HCT116 (cell line): Measurements from ENCODE around the gene ING1. TPM values are rescaled to one million over a fixed set of nuclear protein-coding genes. Genes with fewer than 3 reads are reported as not detected.

ENCODE experiments used
- ATAC-seq: fragments of 200-7000 bp; cut with Tn5 transposase; 2 replicates; pipeline ENCODE4 v1.9.1; 2020; ENCODE audit warnings: mild to moderate bottlenecking, moderate library complexity
- BruUV-seq: library from RNA; stranded (reverse); fragments of 400-500 nt; replicated peaks from 2 replicates; lab custom pipeline; 2021; lab: Mats Ljungman, UMichigan
- CTCF ChIA-PET: fragments of 300-600 bp; sonication (Branson Sonifier 250); formaldehyde crosslinking; loops from one replicate; lab custom pipeline; 2021; ENCODE audit warnings: antibody characterized with exemption; lab: Charles Lee
- POLR2A ChIA-PET: fragments of 300-600, 350-600 bp; sonication (Branson Sonifier 250); formaldehyde crosslinking; loops from one replicate; lab custom pipeline; 2021; ENCODE audit warnings: antibody characterized with exemption; lab: Charles Lee
- RAD21 ChIA-PET, 2 experiments: fragments of 300-600 bp; sonication (Branson Sonifier 250); formaldehyde crosslinking; loops; one replicate each; lab custom pipeline; 2023; ENCODE audit warnings: low total read pairs in 2 of 2; ENCODE audit not compliant: uncharacterized antibody in 2 of 2, unreplicated experiment in 2 of 2, low non-redundant PET in 1 of 2; lab: Charles Lee
- DNase-seq: peaks from one replicate; pipeline ENCODE4 v3.0.0-alpha.2; 2010; ENCODE audit warnings: low read depth, low spot score
- H2AFZ ChIP-seq: fragments of 200-600 bp; shearing (Covaris generic), sonication (generic); 2 replicates; pipeline ENCODE4 v1.6.1; 2017; ENCODE audit warnings: low read depth, mixed run types, mixed read lengths, antibody characterized with exemption, low read length; ENCODE audit not compliant: poor library complexity, severe bottlenecking
- H3K27ac ChIP-seq: 2 replicates; pipeline ENCODE4 v1.5.1; 2012; ENCODE audit warnings: low read depth, low read length
- H3K27me3 ChIP-seq: fragments of 200-600 bp; sonication (generic); 2 replicates; pipeline ENCODE4 v1.6.1; 2016; ENCODE audit warnings: mixed run types, low read length, mixed read lengths; ENCODE audit not compliant: insufficient read depth
- H3K36me3 ChIP-seq, 2 experiments: fragments of 200-500 bp in 1 of 2; fragments of 200-600 bp in 1 of 2; sonication (Bioruptor generic) in 1 of 2; sonication (generic) in 1 of 2; 2 replicates each; pipeline versions ENCODE4 v1.5.1 to v1.6.1; 2014 to 2016; ENCODE audit warnings: low read length in 2 of 2, inconsistent platforms in 1 of 2, mixed read lengths in 1 of 2, mixed run types in 1 of 2; ENCODE audit not compliant: insufficient read depth in 2 of 2, control insufficient read depth in 1 of 2
- H3K4me1 ChIP-seq, 2 experiments: fragments of 200-600 bp in 1 of 2; sonication (generic) in 1 of 2; 2 replicates each; pipeline versions ENCODE4 v1.5.1 to v1.6.1; 2012 to 2017; ENCODE audit warnings: low read length in 2 of 2, inconsistent platforms in 1 of 2, mild to moderate bottlenecking in 1 of 2, mixed read lengths in 1 of 2, mixed run types in 1 of 2, moderate library complexity in 1 of 2; ENCODE audit not compliant: insufficient read depth in 2 of 2, control insufficient read depth in 1 of 2
- H3K4me2 ChIP-seq: fragments of 200-600 bp; sonication (generic); 2 replicates; pipeline ENCODE4 v1.6.1; 2017; ENCODE audit warnings: mixed run types, low read length, mixed read lengths
- H3K4me3 ChIP-seq, 2 experiments: fragments of 200-600 bp in 1 of 2; sonication (generic) in 1 of 2; replicated peaks in 1 of 2; 2 replicates each; pipeline ENCODE4 v1.5.1; 2011 to 2016; ENCODE audit warnings: low read length in 2 of 2, control low read depth in 1 of 2, low read depth in 1 of 2, mild to moderate bottlenecking in 1 of 2, mixed read lengths in 1 of 2, mixed run types in 1 of 2
- H3K79me2 ChIP-seq: fragments of 200-600 bp; sonication (generic); 2 replicates; pipeline ENCODE4 v1.6.1; 2017; ENCODE audit warnings: mild to moderate bottlenecking, mixed run types, low read length, moderate library complexity, mixed read lengths; ENCODE audit not compliant: insufficient read depth
- H3K9ac ChIP-seq: fragments of 200-600 bp; sonication (generic); 2 replicates; pipeline ENCODE4 v1.6.1; 2016; ENCODE audit warnings: low read length, mixed read lengths
- H3K9me2 ChIP-seq: fragments of 200-600 bp; sonication (generic), shearing (Covaris generic); 2 replicates; pipeline ENCODE4 v1.6.1; 2017; ENCODE audit warnings: mixed run types, mild to moderate bottlenecking, moderate library complexity; ENCODE audit not compliant: insufficient read depth
- H3K9me3 ChIP-seq, 2 experiments: fragments of 200-500 bp in 1 of 2; fragments of 200-600 bp in 1 of 2; sonication (Bioruptor generic) in 1 of 2; sonication (generic) in 1 of 2; 2 replicates each; pipeline ENCODE4 v1.6.1; 2014 to 2017; ENCODE audit warnings: low read length in 2 of 2, mixed read lengths in 2 of 2, inconsistent platforms in 1 of 2, low read depth in 1 of 2, mild to moderate bottlenecking in 1 of 2, mixed run types in 1 of 2, moderate library complexity in 1 of 2; ENCODE audit not compliant: control insufficient read depth in 1 of 2, insufficient read depth in 1 of 2
- H4K20me1 ChIP-seq: fragments of 200-600 bp; sonication (generic), shearing (Covaris generic); 2 replicates; pipeline ENCODE4 v1.6.1; 2017; ENCODE audit warnings: mixed run types, mild to moderate bottlenecking, moderate library complexity; ENCODE audit not compliant: insufficient read depth
- CBX3 ChIP-seq: IDR thresholded peaks from 2 replicates; pipeline ENCODE4 v1.6.1; 2012; ENCODE audit warnings: low read depth
- EZH2phosphoT487 ChIP-seq: fragments of 200-600 bp; IDR thresholded peaks from 2 replicates; pipeline ENCODE4 v1.6.1; 2018; ENCODE audit warnings: antibody characterized with exemption, borderline replicate concordance
- FOSL1 ChIP-seq: IDR thresholded peaks from 2 replicates; pipeline ENCODE4 v1.6.1; 2012; ENCODE audit warnings: low read depth
- POLR2A ChIP-seq: IDR thresholded peaks from 2 replicates; pipeline ENCODE4 v1.7.0; 2011; ENCODE audit warnings: borderline replicate concordance; ENCODE audit not compliant: insufficient read depth, insufficient read length; ENCODE audit errors: extremely low read depth
- POLR2AphosphoS5 ChIP-seq: IDR thresholded peaks from 2 replicates; pipeline ENCODE4 v1.6.1; 2011; ENCODE audit warnings: mild to moderate bottlenecking, low read depth, low read length, moderate library complexity
- RAD21 ChIP-seq: IDR thresholded peaks from 2 replicates; pipeline ENCODE4 v1.6.1; 2012; ENCODE audit warnings: low read depth, mild to moderate bottlenecking
- SP1 ChIP-seq: IDR thresholded peaks from 2 replicates; pipeline ENCODE4 v1.6.1; 2012; ENCODE audit warnings: low read depth
- YY1 ChIP-seq: IDR thresholded peaks from 2 replicates; pipeline ENCODE4 v1.6.1; 2011; ENCODE audit warnings: low read length, low read depth, moderate library complexity, mild to moderate bottlenecking; ENCODE audit not compliant: insufficient replicate concordance; ENCODE audit errors: extremely low read depth
- ZBTB33 ChIP-seq: IDR thresholded peaks from 2 replicates; pipeline ENCODE4 v1.6.1; 2011; ENCODE audit warnings: mild to moderate bottlenecking, low read length, moderate library complexity; ENCODE audit not compliant: insufficient replicate concordance; ENCODE audit errors: extremely low read depth
- ZFX ChIP-seq: fragments of 450-650 bp; IDR thresholded peaks from 2 replicates; pipeline ENCODE4 v1.6.1; 2017
- ZNF274 ChIP-seq: fragments of 200-500 bp; sonication (Bioruptor generic); IDR thresholded peaks from 2 replicates; pipeline ENCODE4 v1.6.1; 2014; ENCODE audit warnings: mild to moderate bottlenecking, low read depth, low read length, inconsistent platforms
- intact Hi-C: fragments of 100-400 bp; cut with micrococcal nuclease; formaldehyde crosslinking; loops from 2 replicates; pipeline ENCODE4 v1.10.0; 2022
- total RNA-seq: library from RNA; stranded (reverse); gene quantifications from one replicate; pipeline ENCODE4 v1.2.1, GENCODE V29; 2021; ENCODE audit not compliant: unreplicated experiment
- TF ChIP-seq, protein P1 (sequence below), 3 experiments: fragments of 200-600 bp in 1 of 3; sonication (generic) in 1 of 3; IDR thresholded peaks in 2 of 3; conservative IDR thresholded peaks in 1 of 3; 2 replicates each; pipeline ENCODE4 v1.5.1; 2012 to 2017; ENCODE audit warnings: low read depth in 2 of 3, low read length in 2 of 3, antibody characterized with exemption in 1 of 3, borderline replicate concordance in 1 of 3, control low read depth in 1 of 3, mild to moderate bottlenecking in 1 of 3, mixed read lengths in 1 of 3, mixed run types in 1 of 3, moderate library complexity in 1 of 3; ENCODE audit not compliant: insufficient read depth in 1 of 3

ING1 gene
- total RNA-seq, 1 experiment from 2014 or later = 27.0 TPM

GRCh38 chr13:110713981-110714796 is 689 bp downstream of the ING1 start:
- Histone ChIP-seq H3K79me2 (peaks cover 49% of the 10 kb centered on the region), H3K36me3 (no peaks in the 10 kb centered on the region; a peak in 1 of 4 replicates), H2AFZ (no peak overlapping the region), H3K4me2 (peak overlapping the region; percentile 98), H3K9me2 (no peaks in the 10 kb centered on the region), H3K4me3 (peak overlapping the region; percentile 88), H3K27ac (peak overlapping the region; percentile 98), H4K20me1 (peaks cover 26% of the 10 kb centered on the region), H3K27me3 (no peaks in the 10 kb centered on the region), H3K9ac (peak overlapping the region; percentile 95), H3K4me1 (peaks cover 15 to 32% of the 10 kb centered on the region in 2 experiments; a peak in 3 of 4 replicates), H3K9me3 (no peaks in the 10 kb centered on the region)
- POLR2A ChIA-PET = interaction anchor here (0.6 to 4.2 kb wide), 5 partner anchors 8 to 200 kb away, joined by 3 to 40 read pairs (median 5); partner anchors contain the start of genes ANKRD10 and CARS2
- intact Hi-C loops = loop anchor here (2.0 to 10.0 kb wide), 3 partner anchors 157 to 251 kb away; partner anchors contain the start of gene ANKRD10
- TF ChIP-seq SP1 (no peak), RAD21 (no peak)
- ATAC-seq (no peak), DNase-seq (no peak)
- RAD21 ChIA-PET = interaction anchor here in 1 of 2 experiments (1.0 kb wide), 1 partner anchor 8 kb away, joined by 3 read pairs; the partner anchor contains the start of gene CARS2
- CTCF ChIA-PET = no interaction called here
- BruUV-seq = no TSS peak

DNA sequence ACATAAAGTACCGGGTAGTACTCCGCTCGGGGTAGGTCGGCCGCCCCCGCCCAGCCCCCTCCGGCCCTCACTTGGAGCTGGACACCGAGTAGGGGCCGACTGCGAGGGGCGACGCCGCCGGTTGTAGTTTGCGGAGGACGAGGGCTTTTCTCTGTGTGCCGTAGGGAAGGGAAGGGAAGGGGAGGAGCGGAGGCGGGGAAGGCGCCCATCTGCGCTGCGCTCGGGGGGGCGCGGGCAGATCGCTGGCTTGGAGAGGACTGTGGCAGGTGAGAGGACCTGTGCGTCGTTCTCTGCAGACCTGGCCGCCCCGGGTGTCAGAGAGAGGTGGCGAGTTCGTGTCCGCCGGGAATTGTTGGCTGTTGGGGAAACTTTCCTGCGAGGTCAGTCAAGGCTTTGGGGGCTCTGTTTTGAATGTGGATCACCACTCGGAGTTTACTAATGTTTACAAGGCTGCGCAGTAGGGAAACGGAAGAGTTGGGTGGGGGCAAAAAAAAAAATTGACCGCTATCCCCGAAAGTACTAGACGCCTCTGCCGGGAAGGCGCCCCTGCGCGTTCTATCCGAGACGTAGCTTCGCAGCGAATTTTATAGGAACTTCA is 1.4 kb downstream of the ING1 start:
- no peak overlapping the region for H2AFZ ChIP-seq
- TF ChIP-seq ZFX (no peak), POLR2AphosphoS5 (peak; percentile 100), ZNF274 (no peak), FOSL1 (no peak), RAD21 (no peak), POLR2A (peak; percentile 100), YY1 (peak; percentile 79), ZBTB33 (no peak), SP1 (no peak), CBX3 (no peak), EZH2phosphoT487 (no peak)
- TF ChIP-seq, protein P1, sequence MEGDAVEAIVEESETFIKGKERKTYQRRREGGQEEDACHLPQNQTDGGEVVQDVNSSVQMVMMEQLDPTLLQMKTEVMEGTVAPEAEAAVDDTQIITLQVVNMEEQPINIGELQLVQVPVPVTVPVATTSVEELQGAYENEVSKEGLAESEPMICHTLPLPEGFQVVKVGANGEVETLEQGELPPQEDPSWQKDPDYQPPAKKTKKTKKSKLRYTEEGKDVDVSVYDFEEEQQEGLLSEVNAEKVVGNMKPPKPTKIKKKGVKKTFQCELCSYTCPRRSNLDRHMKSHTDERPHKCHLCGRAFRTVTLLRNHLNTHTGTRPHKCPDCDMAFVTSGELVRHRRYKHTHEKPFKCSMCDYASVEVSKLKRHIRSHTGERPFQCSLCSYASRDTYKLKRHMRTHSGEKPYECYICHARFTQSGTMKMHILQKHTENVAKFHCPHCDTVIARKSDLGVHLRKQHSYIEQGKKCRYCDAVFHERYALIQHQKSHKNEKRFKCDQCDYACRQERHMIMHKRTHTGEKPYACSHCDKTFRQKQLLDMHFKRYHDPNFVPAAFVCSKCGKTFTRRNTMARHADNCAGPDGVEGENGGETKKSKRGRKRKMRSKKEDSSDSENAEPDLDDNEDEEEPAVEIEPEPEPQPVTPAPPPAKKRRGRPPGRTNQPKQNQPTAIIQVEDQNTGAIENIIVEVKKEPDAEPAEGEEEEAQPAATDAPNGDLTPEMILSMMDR (IDR thresholded peaks at IDR 0.05 in 2 of 3, conservative IDR thresholded peaks at IDR 0.05 in 1 of 3; ENCODE audit: borderline replicate concordance in 1 of 3, insufficient read depth in 1 of 3, low read depth in 2 of 3, low read length in 2 of 3) = no peak

More for the DNA sequence above, 1.4 kb downstream of the ING1 start:
- peak overlapping the region; percentile 88 for H3K4me3 ChIP-seq
- H3K4me2 ChIP-seq = peak overlapping the region; percentile 98
- DNase-seq (no peak), ATAC-seq (no peak)
- intact Hi-C loops = loop anchor here (2.0 to 10.0 kb wide), 3 partner anchors 156 to 250 kb away; partner anchors contain the start of gene ANKRD10
- H3K9ac ChIP-seq = peak overlapping the region; percentile 95
- peaks cover 15 to 32% of the 10 kb centered on the region in 2 experiments; a peak in 3 of 4 replicates for H3K4me1 ChIP-seq
- no peaks in the 10 kb centered on the region for H3K9me3 ChIP-seq
- CTCF ChIA-PET = no interaction called here
- peak overlapping the region; percentile 98 for H3K27ac ChIP-seq
- H3K79me2 ChIP-seq = peaks cover 56% of the 10 kb centered on the region
- H3K36me3 ChIP-seq = peaks cover under 1 to 5% of the 10 kb centered on the region in 2 experiments; a peak in 2 of 4 replicates
- BruUV-seq = TSS peak; percentile 84
- no peaks in the 10 kb centered on the region for H3K9me2 ChIP-seq
- no peaks in the 10 kb centered on the region for H3K27me3 ChIP-seq
- RAD21 ChIA-PET = interaction anchor here in 1 of 2 experiments (1.0 kb wide), 1 partner anchor 9 kb away, joined by 3 read pairs; the partner anchor contains the start of gene CARS2
- peaks cover 26% of the 10 kb centered on the region for H4K20me1 ChIP-seq
- POLR2A ChIA-PET = interaction anchor here (0.6 to 4.2 kb wide), 16 partner anchors 9 to 251 kb away, joined by 3 to 40 read pairs (median 3); partner anchors contain the start of genes ANKRD10, CARS2 and NAXD
